ENCODE data around the gene CCDC85C.

Gene CCDC85C

DNA sequence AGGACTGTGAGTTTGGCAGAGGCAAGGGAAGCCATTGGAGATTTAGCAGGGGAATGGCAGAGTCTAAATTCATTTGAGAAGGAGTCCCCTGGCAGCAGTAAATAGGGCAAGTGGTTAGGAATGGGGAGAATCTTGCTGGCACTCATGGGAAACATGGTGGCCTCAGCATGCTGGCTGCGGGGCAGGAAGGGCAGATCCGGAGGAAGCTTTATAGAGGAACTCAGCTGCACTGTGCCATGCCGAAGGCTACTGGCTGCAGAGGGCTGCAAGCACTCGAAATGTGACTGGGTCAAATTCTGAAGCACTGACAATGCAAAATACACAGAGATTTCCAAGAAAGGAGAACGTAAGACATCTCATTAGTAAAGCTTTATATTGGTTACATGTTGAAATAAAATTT is 98.9 kb downstream of the CCDC85C start:
- Histone ChIP-seq H3K9me3 (ENCODE audit: insufficient read depth, low read length) (no peaks in the 10 kb centered on the region), H3K4me2 (ENCODE audit: low read length) (no peak overlapping the region), H2AFZ (ENCODE audit: low read depth, low read length) (no peak overlapping the region), H4K20me1 (ENCODE audit: insufficient read depth, low read length) (no peaks in the 10 kb centered on the region), H3K27ac (ENCODE audit: low read length) (no peak overlapping the region), H3K9ac (ENCODE audit: low read length) (no peak overlapping the region), H3K4me3 (ENCODE audit: low read length) (no peak overlapping the region), H3K36me3 (replicated peaks; ENCODE audit: low read depth, low read length) (peaks cover 79% of the 10 kb centered on the region), H3K27me3 (ENCODE audit: low read depth, low read length) (no peaks in the 10 kb centered on the region), H3K4me1 (ENCODE audit: low read length) (peaks cover 5% of the 10 kb centered on the region; the same call in 1 of the 2 replicates), H3K79me2 (ENCODE audit: low read length) (no peaks in the 10 kb centered on the region)
- TF ChIP-seq, protein P1, sequence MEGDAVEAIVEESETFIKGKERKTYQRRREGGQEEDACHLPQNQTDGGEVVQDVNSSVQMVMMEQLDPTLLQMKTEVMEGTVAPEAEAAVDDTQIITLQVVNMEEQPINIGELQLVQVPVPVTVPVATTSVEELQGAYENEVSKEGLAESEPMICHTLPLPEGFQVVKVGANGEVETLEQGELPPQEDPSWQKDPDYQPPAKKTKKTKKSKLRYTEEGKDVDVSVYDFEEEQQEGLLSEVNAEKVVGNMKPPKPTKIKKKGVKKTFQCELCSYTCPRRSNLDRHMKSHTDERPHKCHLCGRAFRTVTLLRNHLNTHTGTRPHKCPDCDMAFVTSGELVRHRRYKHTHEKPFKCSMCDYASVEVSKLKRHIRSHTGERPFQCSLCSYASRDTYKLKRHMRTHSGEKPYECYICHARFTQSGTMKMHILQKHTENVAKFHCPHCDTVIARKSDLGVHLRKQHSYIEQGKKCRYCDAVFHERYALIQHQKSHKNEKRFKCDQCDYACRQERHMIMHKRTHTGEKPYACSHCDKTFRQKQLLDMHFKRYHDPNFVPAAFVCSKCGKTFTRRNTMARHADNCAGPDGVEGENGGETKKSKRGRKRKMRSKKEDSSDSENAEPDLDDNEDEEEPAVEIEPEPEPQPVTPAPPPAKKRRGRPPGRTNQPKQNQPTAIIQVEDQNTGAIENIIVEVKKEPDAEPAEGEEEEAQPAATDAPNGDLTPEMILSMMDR (IDR thresholded peaks at IDR 0.05; ENCODE audit: low read depth, low read length) = no peak
- no peak for TF ChIP-seq EZH2phosphoT487 (IDR thresholded peaks at IDR 0.05; ENCODE audit: low read depth)

DNA sequence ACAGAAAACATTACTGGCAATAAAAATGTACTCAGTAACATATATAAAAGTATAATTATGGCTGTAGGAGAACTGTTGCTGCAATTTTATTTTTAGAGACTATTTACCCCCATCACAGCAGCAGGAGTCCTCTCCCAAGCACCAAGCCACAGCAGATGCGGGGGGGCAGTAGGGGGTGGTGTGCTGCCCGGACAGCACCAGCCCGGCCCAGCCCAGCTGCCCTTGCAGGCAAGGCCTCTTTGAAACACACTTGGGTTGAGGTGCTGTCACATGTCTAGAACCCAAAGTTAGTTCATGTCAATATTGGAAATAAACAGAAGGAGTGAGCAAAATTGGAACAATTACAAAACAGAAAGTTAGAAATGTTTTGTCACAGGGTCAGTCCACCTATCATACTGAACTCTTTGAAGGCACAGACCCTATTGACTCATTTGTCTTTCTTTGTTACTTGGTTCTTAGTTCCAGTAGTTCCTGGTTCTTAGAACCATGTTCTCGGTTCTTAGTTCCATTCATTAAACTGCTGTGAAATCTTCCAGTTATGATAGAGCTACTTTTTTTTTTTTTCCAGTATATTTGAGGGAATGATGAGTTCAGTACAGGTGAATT is 100.1 kb downstream of the CCDC85C start:
- Histone ChIP-seq H3K36me3 (replicated peaks; ENCODE audit: low read depth, low read length) (peaks cover 77% of the 10 kb centered on the region), H3K4me3 (ENCODE audit: low read length) (no peak overlapping the region), H3K27ac (ENCODE audit: low read length) (no peak overlapping the region), H4K20me1 (ENCODE audit: insufficient read depth, low read length) (no peaks in the 10 kb centered on the region), H3K9me3 (ENCODE audit: insufficient read depth, low read length) (no peaks in the 10 kb centered on the region), H3K79me2 (ENCODE audit: low read length) (no peaks in the 10 kb centered on the region), H3K9ac (ENCODE audit: low read length) (no peak overlapping the region), H2AFZ (ENCODE audit: low read depth, low read length) (no peak overlapping the region), H3K4me2 (ENCODE audit: low read length) (no peak overlapping the region), H3K27me3 (ENCODE audit: low read depth, low read length) (no peaks in the 10 kb centered on the region), H3K4me1 (ENCODE audit: low read length) (peaks cover 5% of the 10 kb centered on the region; the same call in 1 of the 2 replicates)
- TF ChIP-seq EZH2phosphoT487 (IDR thresholded peaks at IDR 0.05; ENCODE audit: low read depth) = no peak
- TF ChIP-seq, protein P1 (IDR thresholded peaks at IDR 0.05; ENCODE audit: low read depth, low read length) = no peak

DNA sequence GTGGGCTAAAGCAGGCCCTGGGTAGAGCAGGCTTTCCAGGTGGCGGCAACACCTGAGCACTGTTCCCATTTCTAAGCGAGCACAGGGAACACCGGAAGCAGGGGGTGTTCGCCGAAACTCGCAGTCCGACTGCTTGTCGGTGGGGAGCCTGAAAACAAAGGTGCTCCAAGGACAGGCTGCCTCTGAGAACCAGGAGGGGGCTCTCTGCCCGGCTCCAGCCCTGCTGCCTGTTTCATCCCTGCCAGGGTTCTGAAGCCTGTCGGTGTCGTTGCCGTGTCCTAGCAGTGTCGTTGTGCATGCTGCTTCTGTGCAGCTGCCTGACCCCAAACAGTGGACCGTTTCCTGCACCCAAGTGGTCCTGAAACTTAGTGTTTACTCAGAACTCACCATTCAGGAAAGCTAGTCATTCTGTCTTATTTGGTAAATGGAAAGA is 101.0 kb downstream of the CCDC85C start:
- Histone ChIP-seq H3K36me3 (replicated peaks; ENCODE audit: low read depth, low read length) (peaks cover 76% of the 10 kb centered on the region), H3K9me3 (ENCODE audit: insufficient read depth, low read length) (no peaks in the 10 kb centered on the region), H3K27ac (ENCODE audit: low read length) (no peak overlapping the region), H3K4me3 (ENCODE audit: low read length) (no peak overlapping the region), H4K20me1 (ENCODE audit: insufficient read depth, low read length) (no peaks in the 10 kb centered on the region), H3K4me2 (ENCODE audit: low read length) (no peak overlapping the region), H2AFZ (ENCODE audit: low read depth, low read length) (no peak overlapping the region), H3K79me2 (ENCODE audit: low read length) (no peaks in the 10 kb centered on the region), H3K9ac (ENCODE audit: low read length) (no peak overlapping the region), H3K27me3 (ENCODE audit: low read depth, low read length) (no peaks in the 10 kb centered on the region), H3K4me1 (ENCODE audit: low read length) (peaks cover 5% of the 10 kb centered on the region; the same call in 1 of the 2 replicates)
- TF ChIP-seq, protein P1 (IDR thresholded peaks at IDR 0.05; ENCODE audit: low read depth, low read length) = no peak
- TF ChIP-seq EZH2phosphoT487 (IDR thresholded peaks at IDR 0.05; ENCODE audit: low read depth) = no peak

DNA sequence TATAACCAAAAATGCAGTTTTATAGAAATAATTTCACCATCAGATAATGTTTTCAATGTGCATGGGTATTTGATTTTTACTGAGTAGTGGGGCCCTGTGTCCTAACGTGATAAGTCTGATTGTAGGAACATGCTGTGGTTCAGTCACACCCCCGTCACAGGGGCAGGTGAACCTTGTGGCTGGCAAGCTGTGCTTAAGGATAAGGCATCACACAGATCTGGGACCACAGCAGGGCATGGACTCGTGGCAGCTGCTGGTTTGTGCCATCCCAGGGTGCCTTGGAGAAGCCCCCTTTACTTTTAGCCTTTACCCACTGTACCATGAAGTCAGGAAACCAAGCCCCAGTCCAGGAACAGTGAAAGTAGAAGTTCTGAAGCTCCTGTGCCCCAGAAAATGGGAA is 106.1 kb downstream of the CCDC85C start:
- peaks cover 5% of the 10 kb centered on the region for H4K20me1 ChIP-seq (ENCODE audit: insufficient read depth, low read length)
- H3K36me3 ChIP-seq (replicated peaks; ENCODE audit: low read depth, low read length) = peaks cover 79% of the 10 kb centered on the region
- no peak overlapping the region for H3K9ac ChIP-seq (ENCODE audit: low read length)
- H2AFZ ChIP-seq (ENCODE audit: low read depth, low read length) = no peak overlapping the region
- no peak overlapping the region for H3K4me3 ChIP-seq (ENCODE audit: low read length)
- H3K4me1 ChIP-seq (ENCODE audit: low read length) = peaks cover under 1% of the 10 kb centered on the region; the same call in 1 of the 2 replicates
- TF ChIP-seq, protein P1 (IDR thresholded peaks at IDR 0.05; ENCODE audit: low read depth, low read length) = no peak
- no peak for TF ChIP-seq EZH2phosphoT487 (IDR thresholded peaks at IDR 0.05; ENCODE audit: low read depth)
- H3K27ac ChIP-seq (ENCODE audit: low read length) = no peak overlapping the region
- H3K9me3 ChIP-seq (ENCODE audit: insufficient read depth, low read length) = no peaks in the 10 kb centered on the region
- no peak overlapping the region for H3K4me2 ChIP-seq (ENCODE audit: low read length)
- H3K27me3 ChIP-seq (ENCODE audit: low read depth, low read length) = no peaks in the 10 kb centered on the region
- H3K79me2 ChIP-seq (ENCODE audit: low read length) = peaks cover 4% of the 10 kb centered on the region; the same call in 1 of the 2 replicates
